Measurements from ENCODE around the gene FAM78A. TPM values are rescaled to one million over a fixed set of nuclear protein-coding genes. Genes with fewer than 3 reads are reported as not detected.

The FAM78A gene
- total and polyA plus RNA-seq, 2 donors (not counting 1 experiment from before 2014, with no cell fraction given) = 42.9 to 58.3 TPM

DNA sequence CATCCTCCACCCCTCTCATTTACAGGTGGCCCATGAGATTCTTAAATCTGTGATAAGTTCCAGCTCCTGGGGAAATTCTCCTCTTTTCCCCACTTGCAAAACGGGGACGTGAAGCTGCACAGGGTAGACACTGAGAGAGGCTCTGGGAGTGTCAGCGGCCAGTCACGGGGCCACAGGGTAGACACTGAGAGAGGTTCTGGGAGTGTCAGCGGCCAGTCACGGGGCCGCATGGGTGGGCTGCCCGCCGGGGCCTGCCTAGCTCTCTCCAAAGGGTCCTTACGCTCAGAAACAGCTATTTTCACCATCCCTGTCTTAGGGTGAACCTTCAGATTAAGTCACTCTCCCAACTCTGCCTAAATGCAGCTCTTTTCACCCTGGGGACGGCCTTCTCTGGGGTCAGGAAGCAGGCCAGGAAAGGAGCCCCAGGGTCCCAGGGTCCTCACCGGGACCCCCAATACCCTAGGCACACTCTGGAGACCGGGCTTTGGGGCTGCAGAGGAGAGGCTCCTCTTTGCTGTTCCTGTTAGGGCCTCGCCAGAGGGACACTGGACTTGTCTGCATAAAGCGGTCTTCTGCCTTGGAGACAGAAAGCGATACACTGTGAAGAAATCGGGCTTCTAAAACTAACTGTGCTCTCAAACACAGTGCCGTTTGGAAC is 1.5 kb downstream of the FAM78A start:
- Histone ChIP-seq H2AFZ (ENCODE audit: insufficient read depth, low read depth, low read length, poor library complexity, severe bottlenecking) (peak overlapping the region; percentile 59), H3K79me2 (ENCODE audit: control insufficient read depth, insufficient read depth, low read length) (peaks cover 65% of the 10 kb centered on the region), H4K20me1 (ENCODE audit: control insufficient read depth, insufficient read depth, low read length, poor library complexity, severe bottlenecking) (peaks cover 8% of the 10 kb centered on the region), H3K4me3 (ENCODE audit: control extremely low read depth in 1 of 5, extremely low read depth in 1 of 5, insufficient read depth in 1 of 5, low read depth in 2 of 5, low read length in 4 of 5) (peak overlapping the region; percentile 66 to 95 (median 90)), H3K9me3 (ENCODE audit: control extremely low read depth in 1 of 3, control insufficient read depth in 2 of 3, insufficient read depth in 1 of 3, low read length in 2 of 3) (no peaks in the 10 kb centered on the region), H3K27me3 (replicated peaks in 1 of 4; ENCODE audit: control extremely low read depth in 1 of 4, control insufficient read depth in 3 of 4, insufficient read depth in 4 of 4, low read length in 3 of 4) (no peaks in the 10 kb centered on the region), H3K36me3 (replicated peaks in 1 of 2; ENCODE audit: control extremely low read depth in 1 of 2, control insufficient read depth in 1 of 2, extremely low read depth in 1 of 2, insufficient read depth in 2 of 2, low read length in 1 of 2) (peaks cover 0 to 2% of the 10 kb centered on the region in 2 experiments), H3K4me1 (ENCODE audit: control insufficient read depth in 2 of 2, insufficient read depth in 2 of 2, low read length in 2 of 2) (peaks cover 49 to 60% of the 10 kb centered on the region in 2 donors), H3K9ac (ENCODE audit: low read length) (peak overlapping the region; percentile 97), H3K4me2 (replicated peaks; ENCODE audit: low read depth, low read length, poor library complexity, severe bottlenecking) (peak overlapping the region; percentile 77), H3K27ac (ENCODE audit: low read length in 2 of 2) (peak overlapping the region; percentile 86 to 91)
- Mint-ChIP-seq H3K4me1 (peaks cover 59% of the 10 kb centered on the region), H3K27me3 (no peaks in the 10 kb centered on the region), H3K9me3 (ENCODE audit: insufficient read depth) (no peaks in the 10 kb centered on the region), H3K27ac (peak overlapping the region; percentile 97), H3K4me3 (peak overlapping the region; percentile 94)
- ChIA-PET CTCF (interaction anchor here (0.7 to 8.9 kb wide), 12 partner anchors 12 to 100 kb away, joined by 3 to 158 read pairs (median 3); partner anchors contain the start of gene PLPP7), POLR2A (interaction anchor here (1.4 to 8.2 kb wide), 5 partner anchors 8 to 36 kb away, joined by 4 to 199 read pairs (median 5); no protein-coding TSS in a partner anchor)
- intact Hi-C loops (cut with micrococcal nuclease) = loop anchor here (1.0 to 10.0 kb wide), 4 partner anchors 23 to 967 kb away; no protein-coding TSS in a partner anchor
- WGBS (ENCODE audit: insufficient coverage) = 0% methylated on average over 18 of the region's 18 CpGs
- DNase-seq (no peak), ATAC-seq (ENCODE audit: low read depth) (no peak)
- no peak for TF ChIP-seq EZH2 (IDR thresholded peaks at IDR 0.05; ENCODE audit: borderline replicate concordance, insufficient read depth, low read depth, low read length, poor library complexity, severe bottlenecking)
- TF ChIP-seq, protein P1, sequence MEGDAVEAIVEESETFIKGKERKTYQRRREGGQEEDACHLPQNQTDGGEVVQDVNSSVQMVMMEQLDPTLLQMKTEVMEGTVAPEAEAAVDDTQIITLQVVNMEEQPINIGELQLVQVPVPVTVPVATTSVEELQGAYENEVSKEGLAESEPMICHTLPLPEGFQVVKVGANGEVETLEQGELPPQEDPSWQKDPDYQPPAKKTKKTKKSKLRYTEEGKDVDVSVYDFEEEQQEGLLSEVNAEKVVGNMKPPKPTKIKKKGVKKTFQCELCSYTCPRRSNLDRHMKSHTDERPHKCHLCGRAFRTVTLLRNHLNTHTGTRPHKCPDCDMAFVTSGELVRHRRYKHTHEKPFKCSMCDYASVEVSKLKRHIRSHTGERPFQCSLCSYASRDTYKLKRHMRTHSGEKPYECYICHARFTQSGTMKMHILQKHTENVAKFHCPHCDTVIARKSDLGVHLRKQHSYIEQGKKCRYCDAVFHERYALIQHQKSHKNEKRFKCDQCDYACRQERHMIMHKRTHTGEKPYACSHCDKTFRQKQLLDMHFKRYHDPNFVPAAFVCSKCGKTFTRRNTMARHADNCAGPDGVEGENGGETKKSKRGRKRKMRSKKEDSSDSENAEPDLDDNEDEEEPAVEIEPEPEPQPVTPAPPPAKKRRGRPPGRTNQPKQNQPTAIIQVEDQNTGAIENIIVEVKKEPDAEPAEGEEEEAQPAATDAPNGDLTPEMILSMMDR (IDR thresholded peaks at IDR 0.05) = no peak

All from B cell (primary cell).